ENCODE data around the gene RSPO1.
A peak's percentile ranks its signal among the peaks of the same experiment; 100 is the strongest.

Gene RSPO1

GRCh38 chr1:37570528-37571334, 64.0 kb downstream of the RSPO1 start:
- Mint-ChIP-seq H3K4me1 (peaks cover 14% of the 10 kb centered on the region), H3K36me3 (peaks cover 35% of the 10 kb centered on the region), H3K9me3 (no peaks in the 10 kb centered on the region), H3K27ac (peak overlapping the region; percentile 12), H3K27me3 (no peaks in the 10 kb centered on the region), H3K4me3 (no peak overlapping the region)

- no peaks in the 10 kb centered on the region for H3K27me3 Mint-ChIP-seq
- peaks cover 23% of the 10 kb centered on the region for H3K36me3 Mint-ChIP-seq
- no peaks in the 10 kb centered on the region for H3K9me3 Mint-ChIP-seq
- peaks cover 6% of the 10 kb centered on the region for H3K4me1 Mint-ChIP-seq
- H3K4me3 Mint-ChIP-seq: no peak overlapping the region
- no peak overlapping the region for H3K27ac Mint-ChIP-seq
Measured at GRCh38 chr1:37567023-37567422, 67.7 kb downstream of the RSPO1 start.

- H3K36me3 Mint-ChIP-seq: peaks cover 15% of the 10 kb centered on the region
- no peak overlapping the region for H3K27ac Mint-ChIP-seq
- H3K4me1 Mint-ChIP-seq: no peaks in the 10 kb centered on the region
- no peaks in the 10 kb centered on the region for H3K9me3 Mint-ChIP-seq
- no peaks in the 10 kb centered on the region for H3K27me3 Mint-ChIP-seq
- H3K4me3 Mint-ChIP-seq: no peak overlapping the region
Measured at GRCh38 chr1:37564892-37565291, 69.8 kb downstream of the RSPO1 start.

DNA sequence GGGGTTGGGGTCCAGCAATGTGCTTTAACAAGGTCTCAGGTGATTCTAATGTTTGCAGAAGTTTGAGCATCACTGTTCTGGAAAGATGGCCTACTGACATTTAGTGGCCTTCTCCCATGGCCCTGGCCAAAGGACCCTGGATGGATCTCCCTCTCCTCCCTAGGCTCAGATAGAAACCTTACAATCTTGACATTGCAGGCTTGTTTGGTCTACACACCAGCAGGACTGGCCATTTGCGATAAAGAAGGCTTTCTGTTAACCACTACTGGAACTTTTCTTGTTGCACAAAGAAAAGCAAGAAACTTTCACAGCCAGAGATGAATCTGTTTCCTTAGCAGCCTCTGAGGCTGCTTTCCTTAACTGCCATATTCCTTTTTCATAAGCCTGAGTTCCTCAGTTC, 71.7 kb downstream of the RSPO1 start:
- Mint-ChIP-seq H3K4me3 (no peak overlapping the region), H3K36me3 (peaks cover 7% of the 10 kb centered on the region), H3K9me3 (no peaks in the 10 kb centered on the region), H3K4me1 (no peaks in the 10 kb centered on the region), H3K27me3 (no peaks in the 10 kb centered on the region), H3K27ac (no peak overlapping the region)
